HL-60/S4 (cell line): ENCODE results near the gene TPRA1.

ENCODE experiments used
- in situ Hi-C: fragments of 300-500 bp; cut with MboI; formaldehyde crosslinking; loops from 2 replicates; pipeline ENCODE4 v1.14.3; 2022; ENCODE audit warnings: low sequenced_read_pairs

Gene TPRA1

DNA sequence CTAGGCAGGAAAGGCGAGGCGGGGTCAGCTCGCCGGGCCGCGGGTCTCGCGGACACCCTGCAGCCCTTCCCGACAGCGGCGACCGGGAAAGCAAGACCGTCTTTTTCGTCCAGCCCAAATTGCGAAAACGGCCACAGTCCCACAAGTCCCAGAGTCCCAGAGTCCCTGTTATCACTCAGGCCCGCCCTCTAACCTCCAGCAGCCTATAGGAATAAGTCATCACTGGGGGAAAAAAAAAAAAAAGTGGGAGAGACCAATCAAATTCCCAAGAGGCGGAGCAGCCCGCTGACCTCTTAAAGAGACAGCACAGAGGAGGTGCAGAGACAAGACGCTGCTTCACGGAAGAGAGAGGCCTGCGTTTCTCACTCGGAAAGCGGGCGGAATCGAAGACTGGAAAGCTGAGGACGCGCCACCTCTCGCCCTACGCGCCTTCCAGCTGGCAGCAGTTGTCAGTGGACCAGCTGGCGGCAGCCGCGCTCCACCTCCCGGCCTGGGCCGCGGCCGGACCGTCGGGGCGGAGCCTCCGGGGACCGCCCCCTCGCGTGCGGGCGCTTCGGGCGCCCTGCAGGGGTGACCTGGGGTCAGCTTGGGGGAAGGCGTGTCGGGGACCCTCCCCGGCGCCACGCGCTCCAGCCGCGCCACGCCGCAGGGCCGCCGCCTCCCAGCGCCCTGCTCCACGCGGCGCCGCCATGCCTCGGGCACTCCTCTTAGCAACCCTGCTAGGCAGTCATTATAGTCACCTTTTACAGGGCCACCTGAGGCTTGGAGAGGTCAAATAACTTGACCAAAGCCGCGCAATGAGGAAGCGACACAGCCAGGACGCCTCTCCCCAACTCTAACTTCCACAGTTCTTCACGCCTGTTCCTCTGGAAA is at the start of gene TPRA1:
Gene TPRA1 (minus strand): TSS at position 141 of the 873 bp plus-strand sequence. CDS start 10,587 bp downstream, outside the sequence.
- in situ Hi-C loops: loop anchor here (25.0 kb wide), 1 partner anchor 996 kb away; no protein-coding TSS in a partner anchor

DNA sequence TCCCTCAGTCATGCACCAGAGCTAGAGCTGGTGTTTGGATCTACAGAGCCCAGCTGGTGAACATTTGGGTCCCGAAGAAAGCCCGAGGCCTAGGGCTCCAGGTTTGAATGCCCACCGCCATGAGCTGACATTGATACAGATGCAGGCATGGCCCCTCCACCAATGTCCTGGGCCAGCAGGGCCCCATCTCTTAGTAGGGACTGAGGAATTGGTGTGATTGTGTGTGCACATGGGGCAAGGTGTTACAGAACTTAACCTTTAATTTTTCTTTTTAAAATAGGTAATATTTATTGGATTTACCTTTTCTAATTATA is 49.5 kb upstream of the TPRA1 start:
- in situ Hi-C loops: no loop called here

DNA sequence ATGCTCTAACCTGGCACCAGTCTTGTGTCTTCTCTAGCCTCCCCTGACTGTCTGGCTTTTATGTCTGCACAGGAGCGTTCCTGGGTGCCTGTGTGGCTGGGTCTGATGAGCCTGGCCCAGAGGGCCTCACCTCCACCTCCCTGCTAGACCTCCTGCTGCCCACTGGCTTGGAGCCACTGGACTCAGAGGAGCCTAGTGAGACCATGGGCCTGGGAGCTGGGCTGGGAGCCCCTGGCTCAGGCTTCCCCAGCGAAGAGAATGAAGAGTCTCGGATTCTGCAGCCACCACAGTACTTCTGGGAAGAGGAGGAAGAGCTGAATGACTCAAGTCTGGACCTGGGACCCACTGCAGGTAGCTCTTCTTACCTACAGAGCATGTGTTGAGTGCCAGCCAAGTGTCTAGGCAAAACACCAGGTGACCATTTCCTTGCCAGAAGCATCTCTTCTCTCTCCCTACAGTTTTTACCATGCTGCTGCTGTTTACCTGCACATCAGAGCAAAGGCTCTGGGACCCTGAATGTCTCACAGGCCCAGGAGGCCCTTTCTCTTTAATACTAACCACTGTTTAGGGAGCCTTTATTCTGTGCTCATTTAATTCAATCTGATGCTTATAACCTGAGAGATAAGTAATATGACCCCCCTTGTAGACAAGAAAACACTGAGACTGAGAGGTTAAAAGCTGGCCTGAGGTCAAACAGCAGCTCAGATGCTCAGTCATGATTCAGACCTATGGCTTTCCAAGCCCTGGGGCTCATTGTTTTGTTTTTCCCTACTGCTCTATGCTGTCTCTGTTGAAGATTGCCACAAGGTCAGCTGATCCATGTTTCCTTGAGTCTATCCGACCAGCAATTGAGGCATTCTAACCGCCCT is 48.9 kb upstream of the TPRA1 start:
- in situ Hi-C loops: no loop called here

DNA sequence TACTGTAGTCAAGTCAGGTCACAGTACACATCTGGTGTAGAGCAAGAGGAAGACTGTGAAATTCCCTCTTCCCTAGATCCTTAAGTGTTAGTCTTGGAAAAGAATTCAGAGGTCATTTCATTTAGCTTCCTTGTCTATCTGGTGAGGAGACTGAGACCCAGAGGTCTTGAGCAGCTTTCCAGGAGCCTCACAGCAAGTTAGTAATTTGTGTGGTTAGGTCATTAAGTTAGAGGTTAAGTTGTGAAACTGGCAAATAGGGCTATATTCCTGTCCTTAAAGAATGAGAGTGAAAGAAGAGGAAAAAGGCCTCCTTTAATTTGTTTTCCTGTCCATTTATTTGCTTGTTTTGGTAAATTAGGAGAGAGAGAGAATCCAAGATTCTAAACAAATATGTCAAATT is 47.4 kb upstream of the TPRA1 start:
- in situ Hi-C loops: no loop called here

DNA sequence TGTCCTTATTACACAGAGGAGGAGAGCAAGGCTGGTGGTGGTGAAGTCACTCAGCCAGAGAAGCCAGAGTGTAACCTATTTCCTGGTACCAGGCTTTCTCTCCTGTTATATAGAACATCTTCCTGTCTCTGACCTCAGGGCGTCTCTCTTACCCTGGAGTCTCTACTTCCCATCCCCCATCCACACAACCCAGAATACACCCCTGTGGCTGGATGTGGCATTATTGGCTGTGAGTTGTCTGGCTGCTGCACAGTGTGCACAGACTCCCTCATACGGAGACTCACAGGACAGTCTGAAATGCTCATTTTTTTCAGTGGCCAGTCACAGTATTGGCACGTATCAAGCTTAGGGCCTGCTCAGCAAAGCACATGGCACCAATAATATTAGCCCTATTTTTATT is 47.0 kb upstream of the TPRA1 start:
- in situ Hi-C loops: no loop called here

DNA sequence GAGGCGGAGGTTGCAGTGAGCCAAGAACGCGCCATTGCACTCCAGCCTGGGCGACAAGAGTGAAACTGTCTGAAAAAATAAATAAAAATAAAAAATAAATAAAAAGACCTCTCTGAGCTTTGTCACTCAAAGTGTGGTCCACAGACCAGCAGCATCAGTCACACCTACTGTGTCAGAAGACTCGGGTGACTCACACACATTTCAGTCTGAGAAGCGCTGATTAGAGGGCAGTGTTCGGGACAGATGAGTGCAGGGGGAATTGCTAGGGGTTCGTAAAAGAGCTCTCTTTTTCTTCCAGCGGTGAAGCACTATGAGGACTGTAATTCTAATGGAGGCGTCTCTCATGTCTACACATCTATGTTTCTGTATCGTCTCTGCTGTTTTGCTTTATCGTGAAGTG is 44.1 kb upstream of the TPRA1 start:
- in situ Hi-C loops: no loop called here

DNA sequence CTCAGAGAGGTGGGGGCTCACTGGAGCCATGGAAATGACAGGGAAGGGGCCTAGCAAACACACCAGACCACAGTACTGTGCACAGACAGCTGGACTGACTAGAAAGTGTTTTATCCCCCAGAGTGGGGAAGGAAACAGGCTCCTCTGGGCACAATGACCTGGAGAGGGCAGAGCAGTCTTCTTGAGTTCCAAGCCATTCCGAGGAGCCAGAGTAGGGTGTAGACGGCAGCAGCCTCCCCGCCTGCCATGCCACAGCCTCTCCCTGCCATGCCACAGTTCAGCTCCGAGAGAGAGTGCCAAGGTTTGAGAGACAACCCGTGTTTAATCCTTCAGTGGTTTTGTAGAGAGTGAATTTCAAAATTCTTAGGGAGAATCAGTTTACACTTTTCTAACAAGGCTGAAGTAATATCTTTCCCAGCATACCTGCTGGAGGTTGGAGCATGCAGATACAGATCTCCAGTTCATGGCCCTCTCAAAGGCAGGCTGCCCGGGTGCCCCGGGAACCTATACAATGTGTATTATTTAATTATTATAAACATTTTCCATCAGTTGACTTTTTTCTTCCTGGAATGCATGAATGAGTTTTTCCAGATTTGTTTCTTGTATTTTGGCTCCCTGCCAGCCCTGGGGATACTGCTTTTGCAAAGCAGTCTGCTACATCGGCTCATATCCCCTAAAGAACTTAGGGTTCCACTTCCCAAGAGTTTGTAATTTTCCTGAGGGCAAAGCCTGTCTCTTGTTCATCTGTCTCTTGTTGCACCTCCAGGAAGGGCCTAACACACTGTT is 41.7 kb upstream of the TPRA1 start:
- in situ Hi-C loops: no loop called here

DNA sequence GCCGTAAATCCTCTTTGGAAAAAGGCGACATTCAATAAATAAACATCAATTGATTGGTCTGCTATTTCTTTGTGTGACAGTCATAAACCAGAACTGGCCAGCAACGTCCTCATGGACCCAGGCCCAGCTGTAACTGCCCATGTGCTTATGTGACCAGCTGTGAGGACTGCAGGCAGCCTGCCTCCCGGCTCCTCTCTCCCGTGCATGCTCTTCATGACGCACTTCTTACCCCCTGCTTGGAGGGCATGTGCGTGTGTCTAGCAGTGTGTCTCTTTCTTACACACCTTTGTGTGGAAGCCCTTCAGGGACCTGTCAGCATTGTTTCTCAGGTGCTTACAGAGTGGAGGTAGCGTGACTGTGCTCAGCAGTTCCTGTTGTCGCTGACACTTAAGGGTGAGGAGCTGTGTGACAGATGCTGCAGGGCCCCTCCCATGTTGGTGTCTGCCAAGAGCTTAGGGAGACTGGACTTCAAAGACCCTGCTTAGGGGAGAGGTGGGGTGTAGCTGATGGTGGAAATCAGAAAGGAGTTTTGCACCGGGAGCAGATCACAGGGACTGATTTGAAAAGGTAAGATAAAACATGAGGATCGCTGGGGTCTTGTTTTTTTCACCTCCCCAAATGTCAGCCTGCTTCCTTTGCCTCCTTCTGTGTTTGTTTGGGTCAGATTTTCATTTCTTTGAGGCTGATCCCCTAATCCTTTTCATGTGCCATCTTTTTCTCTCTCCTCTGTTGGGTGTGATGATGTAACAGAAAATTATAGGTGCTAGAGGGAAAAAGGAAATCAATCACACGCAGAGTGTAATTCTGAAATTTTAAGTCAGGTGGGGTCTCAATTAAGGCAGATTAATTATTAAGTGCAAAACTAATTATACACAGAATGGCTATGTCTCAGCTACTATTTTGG is 40.5 kb upstream of the TPRA1 start:
- in situ Hi-C loops: no loop called here

DNA sequence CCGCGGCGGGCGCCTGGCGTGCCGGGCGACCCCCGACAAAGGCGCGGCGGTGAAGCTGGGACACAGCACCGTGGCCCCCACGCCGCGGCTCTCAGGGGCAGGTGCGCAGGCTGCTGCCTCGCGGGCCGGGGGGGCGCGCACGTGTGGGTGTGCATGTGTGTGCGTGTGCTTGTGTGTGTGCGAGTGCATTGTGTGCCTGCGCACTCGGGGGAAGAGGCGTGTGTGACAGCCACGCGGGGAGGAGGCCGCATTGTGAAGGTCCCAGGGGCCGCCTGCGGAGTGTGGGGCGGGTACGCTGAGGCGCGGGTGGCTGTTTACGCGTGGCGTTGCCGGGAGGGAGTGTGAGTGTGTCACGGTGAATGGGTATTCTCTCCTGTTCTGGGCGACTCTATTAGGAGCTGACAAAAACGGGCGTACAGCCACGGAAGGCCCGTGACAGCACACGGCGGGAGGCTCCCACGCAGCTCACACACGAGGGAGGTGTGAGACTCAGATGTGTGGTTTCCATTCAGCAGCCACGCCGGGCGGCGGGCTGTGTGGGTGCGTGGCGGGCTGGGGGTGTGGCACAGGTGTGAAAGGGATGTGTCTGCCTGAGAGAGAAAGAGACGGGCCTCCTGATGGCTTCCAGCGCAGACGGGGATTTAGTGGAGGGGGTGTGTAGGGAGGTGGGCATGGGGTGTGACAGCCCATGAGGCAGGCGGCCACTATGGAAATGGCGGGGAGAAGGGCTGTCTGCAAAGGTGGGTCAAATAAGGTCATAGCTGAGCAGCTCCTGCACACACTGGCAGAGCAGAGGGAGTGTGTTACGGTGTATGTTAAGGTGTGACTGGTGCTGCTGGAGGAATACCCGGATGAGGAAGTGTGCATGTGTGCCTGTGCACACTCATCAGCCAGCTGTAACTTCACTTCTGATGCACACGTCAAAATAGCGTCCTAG is 39.2 kb upstream of the TPRA1 start:
- in situ Hi-C loops: no loop called here

DNA sequence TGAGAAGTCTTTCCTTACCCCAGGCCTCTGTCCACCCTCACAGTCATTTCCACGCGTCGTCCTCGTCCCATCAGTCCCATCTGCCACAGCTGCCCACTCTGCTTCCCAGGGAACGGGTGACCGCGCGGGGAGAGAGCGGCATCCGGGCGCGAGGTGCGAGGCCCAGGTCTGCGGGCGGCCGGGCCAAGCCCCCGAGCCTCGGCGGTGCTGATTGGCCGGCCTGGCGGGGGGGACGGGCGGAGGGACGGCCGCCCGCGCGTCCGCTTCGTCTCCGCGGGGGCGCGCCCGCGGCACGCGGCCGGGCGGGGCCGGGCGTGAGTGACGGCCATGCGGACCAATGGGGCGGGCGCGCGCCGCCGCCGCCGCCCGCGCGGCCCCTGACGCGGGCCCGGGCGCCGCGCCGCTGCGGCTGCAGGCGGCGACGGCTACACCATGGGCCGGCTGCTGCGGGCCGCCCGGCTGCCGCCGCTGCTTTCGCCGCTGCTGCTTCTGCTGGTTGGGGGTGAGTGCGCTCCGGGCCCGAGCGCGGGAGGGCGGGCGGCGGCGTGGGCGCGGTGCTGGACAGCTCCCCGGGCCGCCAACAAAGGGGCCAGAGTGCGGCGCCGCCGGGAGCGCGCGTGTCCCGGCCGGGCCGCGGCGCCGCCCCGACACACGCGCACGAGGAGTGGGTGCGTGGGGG is 38.4 kb upstream of the TPRA1 start, which contains the start of gene PODXL2:
Gene PODXL2 (plus strand): TSS at position 398 of the 679 bp plus-strand sequence. CDS start 35 bp downstream, at position 433.
- in situ Hi-C loops: no loop called here

DNA sequence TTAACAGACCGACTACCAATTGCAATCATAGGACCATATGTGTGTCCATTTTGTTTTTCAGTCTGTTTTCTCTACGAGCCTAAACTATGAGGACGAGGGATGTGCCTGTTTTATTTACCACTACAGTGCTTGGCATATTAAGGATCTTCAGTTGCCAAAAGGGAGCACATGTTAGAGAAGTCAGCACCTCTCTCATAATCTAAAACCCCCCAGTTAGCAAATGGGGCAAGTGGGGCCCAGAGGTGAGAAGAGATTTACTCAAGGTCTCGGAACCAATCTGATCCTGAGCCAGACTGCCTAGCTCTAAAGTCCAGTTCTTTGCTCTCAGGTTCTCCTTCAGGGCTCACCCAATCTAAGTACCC is 37.9 kb upstream of the TPRA1 start:
- in situ Hi-C loops: no loop called here

DNA sequence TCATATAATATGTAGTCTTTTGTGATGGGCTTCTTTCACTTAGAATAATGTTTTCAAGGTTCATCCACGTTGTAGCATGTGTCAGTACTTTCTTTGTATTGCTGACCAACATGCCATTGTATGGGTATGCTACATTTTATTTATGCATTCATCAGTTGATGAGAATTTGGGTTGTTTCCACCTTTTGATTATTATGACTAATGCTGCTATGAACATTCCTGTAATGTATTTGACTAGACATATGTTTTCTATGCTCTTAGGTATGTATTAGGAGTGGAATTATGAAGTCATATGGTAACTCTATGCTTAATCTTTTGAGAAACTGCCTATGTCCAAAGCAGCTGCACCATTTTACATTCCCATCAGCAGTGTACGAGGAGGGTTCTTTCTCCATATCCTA is 35.3 kb upstream of the TPRA1 start:
- in situ Hi-C loops: no loop called here

DNA sequence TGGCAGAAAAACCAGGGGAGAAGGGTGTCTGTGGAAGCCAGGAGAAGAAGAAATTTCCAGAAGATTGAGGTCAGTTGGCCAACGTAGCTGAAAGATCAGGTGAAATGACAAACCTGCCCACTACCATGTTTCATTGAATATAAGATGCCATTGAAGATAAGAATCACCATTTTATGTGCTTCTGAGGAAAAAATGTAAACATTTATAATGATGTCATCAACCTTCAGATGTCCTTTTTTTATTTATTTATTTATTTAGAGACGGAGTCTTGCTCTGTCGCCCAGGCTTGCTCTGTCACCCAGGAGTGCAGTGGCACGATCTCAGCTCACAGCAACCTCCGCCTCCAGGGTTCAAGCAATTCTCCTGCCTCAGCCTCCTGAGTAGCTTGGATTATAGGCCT is 33.5 kb upstream of the TPRA1 start:
- in situ Hi-C loops: no loop called here

DNA sequence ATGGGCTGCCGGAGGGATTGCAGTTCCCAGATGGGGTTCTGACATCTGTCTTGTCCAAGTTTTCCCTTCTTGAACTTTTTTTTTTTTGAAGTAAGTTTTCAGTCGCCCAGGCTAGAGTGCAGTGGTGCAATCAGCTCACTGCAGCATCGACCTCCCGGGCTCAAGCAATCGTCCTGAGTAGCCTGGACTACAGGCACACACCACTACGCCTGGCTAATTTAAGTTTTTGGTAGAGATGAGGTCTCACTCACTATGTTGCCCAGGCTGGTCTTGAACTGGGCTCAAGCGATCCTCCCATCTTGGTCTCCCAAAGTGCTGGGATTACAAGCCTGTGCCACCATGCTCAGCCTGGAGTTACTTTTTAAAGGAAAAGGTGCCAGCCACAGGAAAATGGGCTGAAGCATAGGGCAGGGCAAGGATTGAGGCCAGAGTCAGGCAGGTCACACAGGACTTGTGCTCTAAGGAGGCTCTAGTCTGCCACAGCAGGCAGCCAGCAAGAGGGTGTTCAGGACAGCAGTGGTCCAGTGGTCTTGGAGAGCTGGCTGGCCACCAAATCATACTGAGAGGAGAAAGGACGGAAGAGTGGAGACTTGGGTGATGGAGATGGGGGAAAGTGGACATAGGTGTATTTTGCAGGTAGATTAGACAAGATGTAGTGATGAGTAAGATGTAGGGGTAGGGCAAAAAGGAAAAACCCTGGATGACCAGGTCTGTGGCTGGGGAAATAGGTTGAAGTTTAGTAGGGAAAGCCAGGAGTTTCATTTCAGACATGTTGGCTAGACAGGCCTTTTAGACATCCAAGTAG is 32.4 kb upstream of the TPRA1 start:
- in situ Hi-C loops: no loop called here

DNA sequence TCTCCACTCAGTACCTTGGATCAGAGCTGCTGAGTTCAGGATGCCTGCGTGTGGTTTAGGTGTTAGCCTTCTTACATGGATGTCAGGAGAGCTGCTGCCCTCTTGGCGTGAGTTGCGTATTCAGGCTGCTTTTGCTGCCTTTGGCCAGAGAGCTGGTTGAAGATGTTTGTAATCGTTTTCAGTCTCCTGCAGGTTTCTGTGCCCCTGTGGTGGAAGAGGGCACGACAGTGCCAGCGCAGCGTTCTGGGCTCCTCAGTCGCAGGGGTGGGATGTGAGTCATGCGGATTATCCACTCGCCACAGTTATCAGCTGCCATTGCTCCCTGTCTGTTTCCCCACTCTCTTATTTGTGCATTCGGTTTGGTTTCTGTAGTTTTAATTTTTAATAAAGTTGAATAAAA is 31.5 kb upstream of the TPRA1 start:
- in situ Hi-C loops: no loop called here

DNA sequence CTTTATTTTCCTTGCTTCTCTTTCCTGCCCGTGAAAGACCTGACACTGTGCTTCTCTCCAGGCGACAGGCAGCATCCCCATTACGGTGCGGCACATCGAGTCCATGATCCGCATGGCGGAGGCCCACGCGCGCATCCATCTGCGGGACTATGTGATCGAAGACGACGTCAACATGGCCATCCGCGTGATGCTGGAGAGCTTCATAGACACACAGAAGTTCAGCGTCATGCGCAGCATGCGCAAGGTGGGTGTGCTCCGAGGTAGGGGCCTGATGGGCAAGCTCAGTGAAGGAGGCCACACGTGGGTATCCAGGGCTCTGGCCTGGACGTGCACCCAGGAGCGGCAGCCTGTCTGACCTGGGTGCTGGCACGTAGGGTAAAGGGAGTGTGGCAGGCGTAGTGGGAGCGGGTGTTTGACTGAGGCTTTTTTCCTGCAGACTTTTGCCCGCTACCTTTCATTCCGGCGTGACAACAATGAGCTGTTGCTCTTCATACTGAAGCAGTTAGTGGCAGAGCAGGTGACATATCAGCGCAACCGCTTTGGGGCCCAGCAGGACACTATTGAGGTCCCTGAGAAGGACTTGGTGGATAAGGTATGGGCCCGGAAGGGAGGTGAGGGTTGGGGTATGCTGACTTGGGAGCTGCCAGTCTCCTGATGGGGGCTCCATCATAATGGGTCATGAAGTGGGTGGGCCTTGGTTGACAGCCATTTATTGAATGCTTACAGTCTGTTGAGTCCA is 30.3 kb upstream of the TPRA1 start:
- in situ Hi-C loops: no loop called here

DNA sequence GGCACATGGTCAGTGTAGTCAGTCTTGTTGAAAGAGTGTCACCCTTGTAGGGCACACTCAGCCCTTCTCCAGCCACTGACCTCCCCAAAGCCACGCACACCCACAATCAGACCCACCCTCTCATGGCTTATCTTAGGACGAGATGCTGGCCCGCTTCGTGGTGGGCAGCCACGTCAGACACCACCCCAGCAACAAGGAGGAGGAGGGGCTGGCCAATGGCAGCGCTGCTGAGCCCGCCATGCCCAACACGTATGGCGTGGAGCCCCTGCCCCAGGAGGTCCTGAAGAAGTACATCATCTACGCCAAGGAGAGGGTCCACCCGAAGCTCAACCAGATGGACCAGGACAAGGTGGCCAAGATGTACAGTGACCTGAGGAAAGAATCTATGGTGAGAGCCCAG is 28.4 kb upstream of the TPRA1 start:
- in situ Hi-C loops: no loop called here
